Fibroblast of lung (primary cell): ENCODE measurements around the gene TMEM33.

ENCODE experiments used
- CTCF ChIP-seq, 2 donors: IDR thresholded peaks in 1 of 2; conservative IDR thresholded peaks in 1 of 2; 1 replicate in 1 of 2; 2 replicates in 1 of 2; pipeline ENCODE4 v1.5.1; 2011 to 2012; ENCODE audit warnings: low read length in 2 of 2, control low read depth in 1 of 2, inconsistent platforms in 1 of 2, low read depth in 1 of 2, mild to moderate bottlenecking in 1 of 2
- EZH2 ChIP-seq: IDR thresholded peaks from 2 replicates; pipeline ENCODE4 v1.5.1; 2012; ENCODE audit warnings: low read length, control low read depth, mild to moderate bottlenecking; ENCODE audit errors: missing control alignments

GRCh38 chr4:41930139-41930831 lies 4.9 kb upstream of the TMEM33 start:
- no peak for TF ChIP-seq CTCF (conservative IDR thresholded peaks at IDR 0.05 in 1 of 2, IDR thresholded peaks at IDR 0.05 in 1 of 2; ENCODE audit: low read depth in 1 of 2, low read length in 2 of 2)
- no peak for TF ChIP-seq EZH2
